ENCODE results near the gene L1CAM.

DNA sequence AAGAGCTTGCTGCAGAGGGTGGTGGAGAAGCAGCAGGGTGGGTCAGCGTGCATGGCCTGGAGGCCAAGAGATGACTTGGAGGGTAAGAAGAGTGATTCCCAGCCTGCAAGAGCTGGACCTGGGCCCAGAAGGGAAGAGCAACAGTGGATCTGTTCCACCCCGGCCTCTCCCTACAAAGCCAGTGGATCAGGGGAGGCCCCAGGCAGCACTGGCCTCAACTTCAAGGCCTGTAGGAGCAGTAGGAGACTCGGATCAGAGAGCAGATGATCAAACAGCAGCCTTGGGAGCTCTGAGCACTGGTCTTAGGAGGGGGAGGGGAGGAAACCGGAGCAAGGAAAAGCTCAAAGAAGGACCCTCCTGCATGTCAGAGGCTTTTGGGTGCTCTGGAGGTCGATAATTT lies 7.6 kb downstream of the L1CAM start:
- TF ChIP-seq, protein P1, sequence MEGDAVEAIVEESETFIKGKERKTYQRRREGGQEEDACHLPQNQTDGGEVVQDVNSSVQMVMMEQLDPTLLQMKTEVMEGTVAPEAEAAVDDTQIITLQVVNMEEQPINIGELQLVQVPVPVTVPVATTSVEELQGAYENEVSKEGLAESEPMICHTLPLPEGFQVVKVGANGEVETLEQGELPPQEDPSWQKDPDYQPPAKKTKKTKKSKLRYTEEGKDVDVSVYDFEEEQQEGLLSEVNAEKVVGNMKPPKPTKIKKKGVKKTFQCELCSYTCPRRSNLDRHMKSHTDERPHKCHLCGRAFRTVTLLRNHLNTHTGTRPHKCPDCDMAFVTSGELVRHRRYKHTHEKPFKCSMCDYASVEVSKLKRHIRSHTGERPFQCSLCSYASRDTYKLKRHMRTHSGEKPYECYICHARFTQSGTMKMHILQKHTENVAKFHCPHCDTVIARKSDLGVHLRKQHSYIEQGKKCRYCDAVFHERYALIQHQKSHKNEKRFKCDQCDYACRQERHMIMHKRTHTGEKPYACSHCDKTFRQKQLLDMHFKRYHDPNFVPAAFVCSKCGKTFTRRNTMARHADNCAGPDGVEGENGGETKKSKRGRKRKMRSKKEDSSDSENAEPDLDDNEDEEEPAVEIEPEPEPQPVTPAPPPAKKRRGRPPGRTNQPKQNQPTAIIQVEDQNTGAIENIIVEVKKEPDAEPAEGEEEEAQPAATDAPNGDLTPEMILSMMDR (IDR thresholded peaks at IDR 0.05): no peak
- no peak for TF ChIP-seq POLR2A (IDR thresholded peaks at IDR 0.05)

Measured in lower leg skin (tissue), 3 donors.